NCI-H2227 (cell line): ENCODE measurements around the gene CATSPERZ.
A peak's percentile ranks its signal among the peaks of the same experiment; 100 is the strongest.

Experiments
- DNase-seq: peaks from one replicate; lab custom pipeline; 2025; ENCODE audit not compliant: unreplicated experiment; lab: John Stamatoyannopoulos, UW

CATSPERZ gene

GRCh38 chr11:64284962-64285884 is 14.9 kb upstream of the CATSPERZ start, which contains the start of gene GPR137:
Gene GPR137 (plus strand): TSS chr11:64285848. CDS start chr11:64286525, 677 bp downstream.
- peak; percentile 89 for DNase-seq

- DNase-seq = no peak
These were observed 14.0 kb upstream of the CATSPERZ start for GRCh38 chr11:64285885-64286800.

- DNase-seq = no peak
These were observed 13.4 kb upstream of the CATSPERZ start for GRCh38 chr11:64286801-64287159.

- no peak for DNase-seq
These were observed 12.3 kb upstream of the CATSPERZ start for GRCh38 chr11:64287676-64288352.

GRCh38 chr11:64288353-64288750 is 11.8 kb upstream of the CATSPERZ start:
- DNase-seq = no peak

DNA sequence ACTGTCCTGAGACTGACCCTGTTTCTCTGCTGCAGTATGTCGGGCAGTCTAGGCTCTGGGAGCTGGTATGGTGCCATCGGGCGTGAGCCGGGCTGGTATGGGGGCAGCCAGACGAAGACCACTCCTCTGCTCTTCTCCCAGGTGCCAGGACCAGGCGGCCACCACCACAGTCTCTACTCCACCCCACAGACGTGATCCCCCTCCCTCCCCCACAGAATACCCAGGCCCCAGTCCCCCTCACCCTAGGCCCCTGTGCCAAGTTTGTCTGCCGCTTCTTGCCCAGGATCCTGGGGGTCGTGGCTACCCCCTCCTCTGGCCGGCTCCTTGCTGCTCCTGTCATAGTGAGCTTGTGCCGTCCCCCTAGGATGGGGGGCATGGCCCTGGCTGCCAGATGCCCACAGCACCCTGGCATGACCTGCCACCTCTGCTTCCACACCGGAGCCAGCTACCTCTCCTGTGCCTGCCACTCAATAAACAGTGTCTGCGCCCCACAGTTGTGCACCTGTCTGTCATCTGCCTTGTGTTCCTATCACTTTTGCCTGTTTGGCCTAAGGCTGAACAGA is 11.1 kb upstream of the CATSPERZ start:
- no peak for DNase-seq

GRCh38 chr11:64290352-64291261 is 9.6 kb upstream of the CATSPERZ start:
- no peak for DNase-seq

- no peak for DNase-seq
These were observed 8.9 kb upstream of the CATSPERZ start, which contains the start of gene KCNK4 for GRCh38 chr11:64291262-64291751. Gene KCNK4 (plus strand): TSS chr11:64291302. CDS start chr11:64293019, 1,717 bp downstream.

GRCh38 chr11:64291752-64292459 is 8.3 kb upstream of the CATSPERZ start:
- no peak for DNase-seq

GRCh38 chr11:64292460-64293254 is 7.5 kb upstream of the CATSPERZ start:
- no peak for DNase-seq

- no peak for DNase-seq
These were observed 5.4 kb upstream of the CATSPERZ start for GRCh38 chr11:64294774-64295173.

GRCh38 chr11:64295760-64296159 is 4.4 kb upstream of the CATSPERZ start:
- no peak for DNase-seq

DNA sequence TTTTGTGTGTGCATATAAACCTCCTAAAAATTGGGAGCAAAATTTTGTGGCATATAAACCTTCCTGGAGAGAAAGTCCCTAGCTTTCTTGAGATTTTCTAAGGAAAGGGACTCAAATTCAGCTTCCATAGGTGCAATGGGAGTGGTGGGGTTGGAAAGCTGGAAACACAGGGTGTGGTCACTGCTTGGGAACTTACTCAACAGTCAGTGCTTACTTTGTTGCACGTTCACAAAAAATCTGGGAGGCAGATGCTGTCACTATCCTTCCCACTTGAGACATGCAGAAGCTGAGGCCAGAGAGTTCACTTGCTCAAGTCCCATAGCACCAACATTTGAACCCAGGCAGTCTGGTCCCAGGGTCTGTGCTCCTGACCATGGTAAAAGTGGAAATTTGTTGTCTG is 3.9 kb upstream of the CATSPERZ start:
- DNase-seq = no peak

GRCh38 chr11:64296830-64297698 is 3.1 kb upstream of the CATSPERZ start:
- DNase-seq = no peak

DNA sequence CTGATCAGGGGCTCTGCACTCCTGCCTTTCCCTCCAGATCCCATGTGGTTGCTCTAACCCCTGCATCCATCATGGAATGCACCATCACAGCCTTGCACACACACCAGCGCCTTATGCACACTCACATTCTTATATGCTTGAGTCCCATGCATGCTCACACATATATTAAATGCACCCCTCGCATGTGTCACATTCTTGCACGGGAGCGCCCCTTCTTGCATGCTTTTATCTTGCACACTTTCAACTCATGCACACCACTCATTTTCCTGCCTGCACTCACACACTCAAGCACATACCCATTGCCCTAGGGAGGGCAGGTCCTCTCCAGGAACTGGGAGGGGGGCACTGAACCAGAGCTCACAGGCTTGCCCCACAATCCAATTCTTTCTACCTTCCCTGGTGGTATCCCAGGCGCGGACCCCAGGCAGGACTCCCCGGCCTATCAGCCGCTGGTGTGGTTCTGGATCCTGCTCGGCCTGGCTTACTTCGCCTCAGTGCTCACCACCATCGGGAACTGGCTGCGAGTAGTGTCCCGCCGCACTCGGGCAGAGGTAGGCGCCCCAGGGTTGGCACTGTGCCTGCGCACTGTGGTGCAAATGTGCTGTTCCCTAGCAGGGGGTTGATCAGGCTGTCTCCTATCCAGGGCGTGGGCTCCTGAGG is 2.3 kb upstream of the CATSPERZ start:
- DNase-seq = no peak

GRCh38 chr11:64298966-64299846 is 952 bp upstream of the CATSPERZ start:
- DNase-seq = no peak
